Astrocyte (in vitro differentiated cells and primary cell): ENCODE data around the gene GABARAPL2.

ENCODE experiments used
- CTCF ChIP-seq: IDR thresholded peaks from 2 replicates; pipeline ENCODE4 v1.5.1; 2011; ENCODE audit warnings: low read depth, mild to moderate bottlenecking, inconsistent platforms, low read length, moderate library complexity; ENCODE audit not compliant: insufficient read depth
- EZH2 ChIP-seq: IDR thresholded peaks from 2 replicates; pipeline ENCODE4 v1.6.1; 2012; ENCODE audit warnings: mild to moderate bottlenecking, low read length, inconsistent platforms; ENCODE audit not compliant: insufficient read depth

- TF ChIP-seq CTCF (no peak), EZH2 (no peak)
Observed at GRCh38 chr16:75529959-75530358, 36.2 kb upstream of the GABARAPL2 start.
